H1 (cell line): ENCODE measurements around the gene ACSL4. TPM values are rescaled to one million over a fixed set of nuclear protein-coding genes. Genes with fewer than 3 reads are reported as not detected.

Experiments used
- CTCF ChIA-PET: fragments of 300-600 bp; sonication (Branson Sonifier 250); formaldehyde crosslinking; loops from one replicate; lab custom pipeline; 2021; ENCODE audit not compliant: partially characterized antibody; lab: Charles Lee
- POLR2A ChIA-PET: fragments of 300-600 bp; sonication (Branson Sonifier 250); formaldehyde crosslinking; loops from one replicate; lab custom pipeline; 2021; ENCODE audit warnings: inconsistent platforms; ENCODE audit not compliant: partially characterized antibody; lab: Charles Lee
- DNase-seq, 2 experiments: peaks; one replicate each; pipeline versions ENCODE4 v3.0.0 to v3.0.0-alpha.2; 2010 to 2022; ENCODE audit warnings: low spot score in 2 of 2, low read depth in 1 of 2, mixed read lengths in 1 of 2
- FAIRE-seq: peaks from 2 replicates; lab custom pipeline; 2011; peaks lifted over from hg19 to GRCh38; lab: Jason Lieb, UNC
- H2AFZ ChIP-seq: 2 replicates; pipeline ENCODE4 v1.8.1; 2012; ENCODE audit warnings: low read length, inconsistent platforms
- H2AK5ac ChIP-seq: 2 replicates; pipeline ENCODE4 v1.6.1; 2013; ENCODE audit warnings: low read depth, low read length
- H2BK120ac ChIP-seq: replicated peaks from 2 replicates; pipeline ENCODE3; 2013; ENCODE audit warnings: low read depth, low read length, inconsistent platforms
- H2BK12ac ChIP-seq: 2 replicates; pipeline ENCODE4 v1.6.1; 2013; ENCODE audit warnings: low read depth, low read length
- H2BK15ac ChIP-seq: 2 replicates; pipeline ENCODE4 v1.6.1; 2013; ENCODE audit warnings: low read length
- H2BK20ac ChIP-seq: 2 replicates; pipeline ENCODE4 v1.6.1; 2013; ENCODE audit warnings: low read length
- H2BK5ac ChIP-seq: 2 replicates; pipeline ENCODE4 v1.6.1; 2013; ENCODE audit warnings: low read depth, low read length
- H3K14ac ChIP-seq: 2 replicates; pipeline ENCODE4 v1.6.1; 2013; ENCODE audit warnings: inconsistent platforms; ENCODE audit not compliant: insufficient read length
- H3K18ac ChIP-seq: 2 replicates; pipeline ENCODE4 v1.6.1; 2013; ENCODE audit warnings: low read length; ENCODE audit errors: extremely low read depth
- H3K23ac ChIP-seq: 2 replicates; pipeline ENCODE4 v1.6.1; 2013; ENCODE audit warnings: inconsistent platforms; ENCODE audit not compliant: insufficient read length
- H3K23me2 ChIP-seq: 2 replicates; pipeline ENCODE4 v1.6.1; 2013; ENCODE audit warnings: low read depth, low read length
- H3K27ac ChIP-seq: 2 replicates; pipeline ENCODE4 v1.6.1; 2011; ENCODE audit warnings: low read depth, low read length, inconsistent platforms
- H3K27me3 ChIP-seq, 4 experiments: replicated peaks in 1 of 4; 1 replicate in 1 of 4; 2 replicates in 3 of 4; pipeline versions ENCODE4 v1.6.1 to v1.8.1; 2011 to 2013; ENCODE audit warnings: low read length in 3 of 4, mild to moderate bottlenecking in 3 of 4, inconsistent platforms in 2 of 4, mixed read lengths in 2 of 4, moderate library complexity in 1 of 4; ENCODE audit not compliant: control insufficient read depth in 3 of 4, insufficient read depth in 3 of 4; ENCODE audit errors: extremely low read depth in 1 of 4
- H3K36me3 ChIP-seq, 4 experiments: 2 replicates each; pipeline versions ENCODE4 v1.6.1 to v1.8.1; 2011 to 2013; ENCODE audit warnings: mild to moderate bottlenecking in 4 of 4, low read length in 3 of 4, moderate library complexity in 2 of 4, control low read depth in 1 of 4, inconsistent platforms in 1 of 4; ENCODE audit not compliant: insufficient read depth in 4 of 4, control insufficient read depth in 2 of 4
- H3K4ac ChIP-seq: replicated peaks from 2 replicates; pipeline ENCODE3; 2013; ENCODE audit warnings: low read length, low read depth, mixed read lengths, inconsistent platforms; ENCODE audit not compliant: insufficient read length
- H3K4me1 ChIP-seq, 4 experiments: replicated peaks in 1 of 4; 1 replicate in 1 of 4; 2 replicates in 3 of 4; pipeline versions ENCODE4 v1.6.1 to v1.8.1; 2011 to 2013; ENCODE audit warnings: low read length in 3 of 4, inconsistent platforms in 2 of 4, mixed read lengths in 1 of 4; ENCODE audit not compliant: insufficient read depth in 4 of 4, control insufficient read depth in 3 of 4
- H3K4me2 ChIP-seq, 2 experiments: 2 replicates each; pipeline versions ENCODE4 v1.6.1 to v1.8.1; 2011 to 2013; ENCODE audit warnings: low read depth in 2 of 2, low read length in 2 of 2, control low read depth in 1 of 2, inconsistent platforms in 1 of 2, mild to moderate bottlenecking in 1 of 2; ENCODE audit not compliant: insufficient read depth in 1 of 2
- H3K4me3 ChIP-seq, 4 experiments: fragments of 200-600, 300-600 bp in 1 of 4; sonication (generic), shearing (Covaris generic), sonication (Bioruptor Twin) in 1 of 4; 2 replicates each; pipeline versions ENCODE4 v1.5.1 to v1.8.1; 2011 to 2016; ENCODE audit warnings: low read length in 4 of 4, low read depth in 3 of 4, control low read depth in 2 of 4, inconsistent platforms in 2 of 4, mild to moderate bottlenecking in 2 of 4, mixed read lengths in 1 of 4, moderate library complexity in 1 of 4; ENCODE audit not compliant: insufficient read depth in 2 of 4; ENCODE audit errors: extremely low read depth in 1 of 4
- H3K56ac ChIP-seq: replicated peaks from 2 replicates; pipeline ENCODE3; 2013; ENCODE audit warnings: low read depth, mild to moderate bottlenecking, mixed read lengths, low read length, inconsistent platforms; ENCODE audit not compliant: insufficient read length
- H3K79me1 ChIP-seq: 2 replicates; pipeline ENCODE4 v1.6.1; 2013; ENCODE audit warnings: low read depth, low read length, control low read depth
- H3K79me2 ChIP-seq, 2 experiments: 2 replicates each; pipeline versions ENCODE4 v1.6.1 to v1.8.1; 2012 to 2013; ENCODE audit warnings: low read length in 2 of 2, mild to moderate bottlenecking in 2 of 2, inconsistent platforms in 1 of 2; ENCODE audit not compliant: insufficient read depth in 2 of 2, control insufficient read depth in 1 of 2
- H3K9ac ChIP-seq, 4 experiments: replicated peaks in 1 of 4; 1 replicate in 1 of 4; 2 replicates in 3 of 4; pipeline versions ENCODE4 v1.6.1 to v1.8.1; 2011 to 2013; ENCODE audit warnings: low read depth in 3 of 4, low read length in 3 of 4, control low read depth in 2 of 4, mild to moderate bottlenecking in 2 of 4, moderate library complexity in 2 of 4, inconsistent platforms in 1 of 4; ENCODE audit errors: extremely low read depth in 1 of 4
- H3K9me3 ChIP-seq, 2 experiments: 2 replicates each; pipeline versions ENCODE4 v1.6.1 to v1.8.1; 2012 to 2013; ENCODE audit warnings: mild to moderate bottlenecking in 2 of 2, moderate library complexity in 2 of 2, control low read depth in 1 of 2, inconsistent platforms in 1 of 2, low read depth in 1 of 2, low read length in 1 of 2, mixed read lengths in 1 of 2; ENCODE audit not compliant: insufficient read depth in 2 of 2
- H4K20me1 ChIP-seq, 2 experiments: replicated peaks in 1 of 2; 2 replicates each; pipeline versions ENCODE3 to v1.8.1; 2011 to 2013; ENCODE audit warnings: inconsistent platforms in 2 of 2, low read length in 2 of 2, mild to moderate bottlenecking in 1 of 2; ENCODE audit not compliant: insufficient read depth in 2 of 2, control insufficient read depth in 1 of 2
- H4K5ac ChIP-seq: 2 replicates; pipeline ENCODE4 v1.6.1; 2013; ENCODE audit warnings: low read length, low read depth, mixed read lengths, inconsistent platforms; ENCODE audit not compliant: insufficient read length
- H4K8ac ChIP-seq: 2 replicates; pipeline ENCODE4 v1.8.0; 2013; ENCODE audit warnings: mild to moderate bottlenecking, moderate library complexity, low read length, inconsistent platforms; ENCODE audit not compliant: insufficient read depth; ENCODE audit errors: extremely low read depth
- H4K91ac ChIP-seq: replicated peaks from 2 replicates; pipeline ENCODE3; 2013; ENCODE audit warnings: low read length, mixed read lengths, inconsistent platforms; ENCODE audit not compliant: insufficient read length
- ATF2 ChIP-seq: IDR thresholded peaks from 2 replicates; pipeline ENCODE4 v1.6.1; 2012; ENCODE audit warnings: low read length, inconsistent platforms
- BACH1 ChIP-seq: IDR thresholded peaks from 2 replicates; pipeline ENCODE4 v1.6.1; 2012; ENCODE audit warnings: low read length, improper control_type of control experiment
- CREB1 ChIP-seq: IDR thresholded peaks from 2 replicates; pipeline ENCODE4 v1.6.1; 2012; ENCODE audit warnings: inconsistent platforms
- JUND ChIP-seq: IDR thresholded peaks from 2 replicates; pipeline ENCODE4 v1.6.1; 2011; ENCODE audit warnings: mild to moderate bottlenecking, improper control_type of control experiment, low read length
- KDM4A ChIP-seq: IDR thresholded peaks from one replicate; pipeline ENCODE4 v1.7.1; 2012; ENCODE audit warnings: low read depth, mild to moderate bottlenecking, moderate library complexity, low read length, inconsistent platforms; ENCODE audit not compliant: severe bottlenecking
- KDM5A ChIP-seq: fragments of 200-600 bp; IDR thresholded peaks from 2 replicates; pipeline ENCODE4 v1.7.1; 2012; ENCODE audit warnings: mild to moderate bottlenecking, low read length, inconsistent platforms, mixed read lengths
- NRF1 ChIP-seq: IDR thresholded peaks from 2 replicates; pipeline ENCODE4 v1.6.1; 2011; ENCODE audit warnings: mild to moderate bottlenecking, low read depth, low read length, improper control_type of control experiment
- PHF8 ChIP-seq: fragments of 200-600 bp; sonication (generic); conservative IDR thresholded peaks from 2 replicates; pipeline ENCODE4 v1.7.1; 2012; ENCODE audit warnings: low read depth, mild to moderate bottlenecking, inconsistent platforms, low read length, moderate library complexity
- RBBP5 ChIP-seq: IDR thresholded peaks from 2 replicates; pipeline ENCODE4 v1.7.1; 2012; ENCODE audit warnings: low read depth, mild to moderate bottlenecking, inconsistent platforms, low read length, moderate library complexity, borderline replicate concordance
- RXRA ChIP-seq: IDR thresholded peaks from 2 replicates; pipeline ENCODE4 v1.6.1; 2011; ENCODE audit warnings: low read depth, mild to moderate bottlenecking, low read length, moderate library complexity; ENCODE audit not compliant: insufficient read depth
- SIRT6 ChIP-seq: IDR thresholded peaks from one replicate; pipeline ENCODE4 v1.7.1; 2012; ENCODE audit warnings: low read length, inconsistent platforms
- SP2 ChIP-seq: IDR thresholded peaks from 2 replicates; pipeline ENCODE4 v1.6.1; 2012; ENCODE audit warnings: mild to moderate bottlenecking, low read length, inconsistent platforms
- WGBS, 2 experiments: shearing (Covaris generic) in 1 of 2; methylation state at CpG; one replicate each; pipeline versions ENCODE4 v1.1.6 to v1.1.7; 2013 to 2015; ENCODE audit warnings: low lambda C conversion rate in 2 of 2, mixed read lengths in 2 of 2, inconsistent platforms in 1 of 2, low coverage in 1 of 2, missing lambda C conversion rate in 1 of 2; ENCODE audit not compliant: insufficient replicate concordance in 2 of 2, insufficient coverage in 1 of 2, insufficient read length in 1 of 2; ENCODE audit errors: extremely low coverage in 1 of 2, missing lambda C conversion rate in 1 of 2; 5-methylcytosine and 5-hydroxymethylcytosine counted together
- polyA plus RNA-seq, 7 experiments: library from polyadenylated mRNA; depleted of rRNA in 3 of 7; stranded (reverse) in 5 of 7; unstranded in 2 of 7; fragments of >200 nt in 5 of 7; fragments of 200-250 nt in 2 of 7; gene quantifications; 1 replicate in 5 of 7; 2 replicates in 1 of 7; 4 replicates in 1 of 7; pipeline versions ENCODE4 v1.2.1 to v1.2.3, GENCODE V29; 2011 to 2013; ENCODE audit warnings: missing spikeins in 2 of 7, mixed read lengths in 2 of 7
- total RNA-seq: library from RNA; stranded (reverse); fragmentation: NEBNext Ultra II Directional; extraction: Animal tissue kit (Norgen Biotek cat#: 25700); gene quantifications from 2 replicates; pipeline ENCODE4 v1.2.1, GENCODE V29; 2021

The ACSL4 gene
- total and polyA plus RNA-seq, 2 of the 8 experiments (the other 6 are each of a cell fraction or from before 2014, with no cell fraction given): 11.3 to 47.0 TPM

- H3K18ac ChIP-seq: no peak overlapping the region
- no peak overlapping the region for H2BK5ac ChIP-seq
- no peak overlapping the region for H3K4me3 ChIP-seq
- no peaks in the 10 kb centered on the region for H3K79me2 ChIP-seq
- H3K27ac ChIP-seq: no peak overlapping the region
- ChIA-PET POLR2A (no interaction called here), CTCF (interaction anchor here (0.7 kb wide), 1 partner anchor 63 kb away, joined by 3 read pairs; no protein-coding TSS in a partner anchor)
- no peak overlapping the region for H4K8ac ChIP-seq
- no peaks in the 10 kb centered on the region for H3K4me1 ChIP-seq
- H4K20me1 ChIP-seq: no peaks in the 10 kb centered on the region
- H3K23me2 ChIP-seq: no peaks in the 10 kb centered on the region
- H2BK120ac ChIP-seq: no peak overlapping the region
- no peak overlapping the region for H3K23ac ChIP-seq
- H3K9ac ChIP-seq: no peak overlapping the region
- no peak for TF ChIP-seq KDM5A
- no peak for TF ChIP-seq SIRT6
- no peak for TF ChIP-seq BACH1
- no peak for TF ChIP-seq KDM4A
- no peak for TF ChIP-seq RBBP5
- no peak for TF ChIP-seq PHF8
- no peak for TF ChIP-seq JUND
- no peak for TF ChIP-seq RXRA
- TF ChIP-seq NRF1: no peak
- TF ChIP-seq SP2: no peak
- TF ChIP-seq CREB1: no peak
- no peak for TF ChIP-seq ATF2
- H3K56ac ChIP-seq: no peak overlapping the region
- no peaks in the 10 kb centered on the region for H3K9me3 ChIP-seq
- no peak overlapping the region for H3K4me2 ChIP-seq
- no peak overlapping the region for H2AK5ac ChIP-seq
- WGBS, 2 experiments: 80% methylated on average over 1 of the region's 1 CpG; no CpG with 5 or more reads in 1 of the 2 experiments
- no peak overlapping the region for H2BK15ac ChIP-seq
- no peak overlapping the region for H3K14ac ChIP-seq
- H2BK20ac ChIP-seq: no peak overlapping the region
- H3K27me3 ChIP-seq: no peaks in the 10 kb centered on the region
- DNase-seq (no peak), FAIRE-seq (no peak)
- no peak overlapping the region for H2AFZ ChIP-seq
- H3K36me3 ChIP-seq: no peaks in the 10 kb centered on the region
- no peaks in the 10 kb centered on the region for H3K79me1 ChIP-seq
- no peak overlapping the region for H3K4ac ChIP-seq
- H4K91ac ChIP-seq: no peak overlapping the region
- H2BK12ac ChIP-seq: no peak overlapping the region
- H4K5ac ChIP-seq: no peak overlapping the region
These were observed 41.1 kb upstream of the ACSL4 start for GRCh38 chrX:109774136-109774535.
